ENCODE measurements around the gene BOC.

DNA sequence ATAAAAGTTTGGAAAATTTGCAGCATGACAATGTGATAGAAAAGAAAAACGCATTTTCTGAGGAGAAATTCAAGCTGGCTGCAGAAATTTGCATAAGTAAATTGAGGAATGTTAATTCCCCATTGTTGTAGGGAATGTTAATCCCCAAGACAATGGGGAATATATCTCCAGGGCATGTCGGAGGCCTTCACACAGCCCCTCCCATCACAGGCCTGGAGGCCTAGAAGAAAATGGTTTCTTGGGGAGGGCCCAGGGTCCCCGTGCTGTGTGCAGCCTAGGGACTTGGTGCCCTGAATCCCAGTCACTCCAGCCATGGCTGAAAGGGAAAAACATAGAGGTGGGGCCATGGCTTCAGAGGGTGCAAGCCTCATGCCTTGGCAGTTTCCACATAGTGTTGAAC is 101.1 kb downstream of the BOC start:
- TF ChIP-seq, protein P1, sequence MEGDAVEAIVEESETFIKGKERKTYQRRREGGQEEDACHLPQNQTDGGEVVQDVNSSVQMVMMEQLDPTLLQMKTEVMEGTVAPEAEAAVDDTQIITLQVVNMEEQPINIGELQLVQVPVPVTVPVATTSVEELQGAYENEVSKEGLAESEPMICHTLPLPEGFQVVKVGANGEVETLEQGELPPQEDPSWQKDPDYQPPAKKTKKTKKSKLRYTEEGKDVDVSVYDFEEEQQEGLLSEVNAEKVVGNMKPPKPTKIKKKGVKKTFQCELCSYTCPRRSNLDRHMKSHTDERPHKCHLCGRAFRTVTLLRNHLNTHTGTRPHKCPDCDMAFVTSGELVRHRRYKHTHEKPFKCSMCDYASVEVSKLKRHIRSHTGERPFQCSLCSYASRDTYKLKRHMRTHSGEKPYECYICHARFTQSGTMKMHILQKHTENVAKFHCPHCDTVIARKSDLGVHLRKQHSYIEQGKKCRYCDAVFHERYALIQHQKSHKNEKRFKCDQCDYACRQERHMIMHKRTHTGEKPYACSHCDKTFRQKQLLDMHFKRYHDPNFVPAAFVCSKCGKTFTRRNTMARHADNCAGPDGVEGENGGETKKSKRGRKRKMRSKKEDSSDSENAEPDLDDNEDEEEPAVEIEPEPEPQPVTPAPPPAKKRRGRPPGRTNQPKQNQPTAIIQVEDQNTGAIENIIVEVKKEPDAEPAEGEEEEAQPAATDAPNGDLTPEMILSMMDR (IDR thresholded peaks at IDR 0.05 in 4 of 5, conservative IDR thresholded peaks at IDR 0.05 in 1 of 5) = no peak
- no peak for TF ChIP-seq POLR2A (IDR thresholded peaks at IDR 0.05)
